ENCODE measurements around the gene SPIN4. TPM values are rescaled to one million over a fixed set of nuclear protein-coding genes. Genes with fewer than 3 reads are reported as not detected.

Gene SPIN4
- total and polyA plus RNA-seq, 10 of the 15 experiments (the other 5 are each of a cell fraction or from before 2014, with no cell fraction given) = 3.3 to 17.0 (median 7.7) TPM

DNA sequence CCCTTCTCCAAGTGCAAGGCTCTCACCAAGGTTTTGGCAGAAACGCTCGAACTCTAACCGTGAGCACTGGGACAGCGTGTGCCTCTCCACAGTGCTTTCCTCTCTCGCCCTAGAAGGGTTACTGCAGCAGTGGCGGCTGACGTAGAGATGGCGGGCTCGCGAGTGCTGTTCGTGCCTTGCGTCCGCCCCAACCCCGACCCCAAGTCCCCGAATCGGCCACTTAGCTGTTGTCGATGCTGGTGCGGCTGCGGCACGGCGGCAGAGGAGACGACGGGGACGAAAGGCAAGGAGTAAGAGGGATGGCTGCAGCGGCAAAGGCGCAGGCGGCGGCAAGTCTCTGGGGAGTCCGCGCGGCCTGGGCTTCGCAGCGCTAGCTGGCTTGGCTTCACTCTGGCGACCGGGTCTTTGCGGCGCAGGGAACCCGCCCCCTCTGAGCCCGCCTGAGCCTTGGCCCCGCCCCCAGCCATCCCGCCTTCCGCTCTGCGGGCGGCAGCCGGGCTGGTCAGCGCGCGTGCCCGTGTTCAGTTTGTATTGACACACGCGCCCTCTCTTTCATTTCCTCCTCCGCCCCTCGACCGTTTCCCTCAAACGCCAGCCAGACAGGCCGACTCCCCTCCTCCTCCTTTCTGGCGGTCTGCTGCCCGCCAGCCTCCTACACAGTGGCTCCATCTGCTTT lies at the start of gene SPIN4 (continued):
- no peak for TF ChIP-seq CBX3 (IDR thresholded peaks at IDR 0.05; ENCODE audit: borderline replicate concordance, low read depth)
- peak; percentile 9; the same call in 1 of the 2 replicates for TF ChIP-seq CREM (IDR thresholded peaks at IDR 0.05; ENCODE audit: low read depth)
- TF ChIP-seq TBL1XR1 (IDR thresholded peaks at IDR 0.05; ENCODE audit: low read depth, low read length) = no peak
- TF ChIP-seq IKZF1 (conservative IDR thresholded peaks at IDR 0.05) = 0 out of 2 replicates have a peak, but pooled peaks have one; percentile 38
- TF ChIP-seq NFYA (IDR thresholded peaks at IDR 0.05; ENCODE audit: borderline replicate concordance, low read depth, low read length) = no peak
- no peak for TF ChIP-seq EZH2 (IDR thresholded peaks at IDR 0.05; ENCODE audit: borderline replicate concordance, control insufficient read depth, low read depth, low read length)
- no peak for TF ChIP-seq ZNF24 (IDR thresholded peaks at IDR 0.05)
- TF ChIP-seq FOS (IDR thresholded peaks at IDR 0.05; ENCODE audit: borderline replicate concordance, extremely low read depth, insufficient read length) = no peak
- TF ChIP-seq, protein P1, sequence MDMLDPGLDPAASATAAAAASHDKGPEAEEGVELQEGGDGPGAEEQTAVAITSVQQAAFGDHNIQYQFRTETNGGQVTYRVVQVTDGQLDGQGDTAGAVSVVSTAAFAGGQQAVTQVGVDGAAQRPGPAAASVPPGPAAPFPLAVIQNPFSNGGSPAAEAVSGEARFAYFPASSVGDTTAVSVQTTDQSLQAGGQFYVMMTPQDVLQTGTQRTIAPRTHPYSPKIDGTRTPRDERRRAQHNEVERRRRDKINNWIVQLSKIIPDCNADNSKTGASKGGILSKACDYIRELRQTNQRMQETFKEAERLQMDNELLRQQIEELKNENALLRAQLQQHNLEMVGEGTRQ (IDR thresholded peaks at IDR 0.05; ENCODE audit: borderline replicate concordance, low read depth, low read length) = no peak
- TF ChIP-seq, protein P2, sequence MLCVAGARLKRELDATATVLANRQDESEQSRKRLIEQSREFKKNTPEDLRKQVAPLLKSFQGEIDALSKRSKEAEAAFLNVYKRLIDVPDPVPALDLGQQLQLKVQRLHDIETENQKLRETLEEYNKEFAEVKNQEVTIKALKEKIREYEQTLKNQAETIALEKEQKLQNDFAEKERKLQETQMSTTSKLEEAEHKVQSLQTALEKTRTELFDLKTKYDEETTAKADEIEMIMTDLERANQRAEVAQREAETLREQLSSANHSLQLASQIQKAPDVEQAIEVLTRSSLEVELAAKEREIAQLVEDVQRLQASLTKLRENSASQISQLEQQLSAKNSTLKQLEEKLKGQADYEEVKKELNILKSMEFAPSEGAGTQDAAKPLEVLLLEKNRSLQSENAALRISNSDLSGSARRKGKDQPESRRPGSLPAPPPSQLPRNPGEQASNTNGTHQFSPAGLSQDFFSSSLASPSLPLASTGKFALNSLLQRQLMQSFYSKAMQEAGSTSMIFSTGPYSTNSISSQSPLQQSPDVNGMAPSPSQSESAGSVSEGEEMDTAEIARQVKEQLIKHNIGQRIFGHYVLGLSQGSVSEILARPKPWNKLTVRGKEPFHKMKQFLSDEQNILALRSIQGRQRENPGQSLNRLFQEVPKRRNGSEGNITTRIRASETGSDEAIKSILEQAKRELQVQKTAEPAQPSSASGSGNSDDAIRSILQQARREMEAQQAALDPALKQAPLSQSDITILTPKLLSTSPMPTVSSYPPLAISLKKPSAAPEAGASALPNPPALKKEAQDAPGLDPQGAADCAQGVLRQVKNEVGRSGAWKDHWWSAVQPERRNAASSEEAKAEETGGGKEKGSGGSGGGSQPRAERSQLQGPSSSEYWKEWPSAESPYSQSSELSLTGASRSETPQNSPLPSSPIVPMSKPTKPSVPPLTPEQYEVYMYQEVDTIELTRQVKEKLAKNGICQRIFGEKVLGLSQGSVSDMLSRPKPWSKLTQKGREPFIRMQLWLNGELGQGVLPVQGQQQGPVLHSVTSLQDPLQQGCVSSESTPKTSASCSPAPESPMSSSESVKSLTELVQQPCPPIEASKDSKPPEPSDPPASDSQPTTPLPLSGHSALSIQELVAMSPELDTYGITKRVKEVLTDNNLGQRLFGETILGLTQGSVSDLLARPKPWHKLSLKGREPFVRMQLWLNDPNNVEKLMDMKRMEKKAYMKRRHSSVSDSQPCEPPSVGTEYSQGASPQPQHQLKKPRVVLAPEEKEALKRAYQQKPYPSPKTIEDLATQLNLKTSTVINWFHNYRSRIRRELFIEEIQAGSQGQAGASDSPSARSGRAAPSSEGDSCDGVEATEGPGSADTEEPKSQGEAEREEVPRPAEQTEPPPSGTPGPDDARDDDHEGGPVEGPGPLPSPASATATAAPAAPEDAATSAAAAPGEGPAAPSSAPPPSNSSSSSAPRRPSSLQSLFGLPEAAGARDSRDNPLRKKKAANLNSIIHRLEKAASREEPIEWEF (IDR thresholded peaks at IDR 0.05; ENCODE audit: insufficient replicate concordance, low read depth, low read length) = no peak
- no peak for TF ChIP-seq RFX5 (IDR thresholded peaks at IDR 0.05; ENCODE audit: low read depth, low read length)
- TF ChIP-seq, protein P3, sequence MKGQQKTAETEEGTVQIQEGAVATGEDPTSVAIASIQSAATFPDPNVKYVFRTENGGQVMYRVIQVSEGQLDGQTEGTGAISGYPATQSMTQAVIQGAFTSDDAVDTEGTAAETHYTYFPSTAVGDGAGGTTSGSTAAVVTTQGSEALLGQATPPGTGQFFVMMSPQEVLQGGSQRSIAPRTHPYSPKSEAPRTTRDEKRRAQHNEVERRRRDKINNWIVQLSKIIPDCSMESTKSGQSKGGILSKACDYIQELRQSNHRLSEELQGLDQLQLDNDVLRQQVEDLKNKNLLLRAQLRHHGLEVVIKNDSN (IDR thresholded peaks at IDR 0.05; ENCODE audit: borderline replicate concordance, extremely low read length, insufficient read depth, low read depth, low read length) = no peak
- 0 out of 2 replicates have a peak, but pooled peaks have one; percentile 28 for TF ChIP-seq CREB1 (IDR thresholded peaks at IDR 0.05; ENCODE audit: low read depth)
- TF ChIP-seq POLR2AphosphoS5 (IDR thresholded peaks at IDR 0.05; ENCODE audit: low read length) = peak; percentile 36; the same call in 1 of the 2 replicates
- TF ChIP-seq TARDBP (IDR thresholded peaks at IDR 0.05; ENCODE audit: borderline replicate concordance) = no peak
- TF ChIP-seq MTA2 (IDR thresholded peaks at IDR 0.05; ENCODE audit: low read depth) = no peak
- TF ChIP-seq, protein P4, sequence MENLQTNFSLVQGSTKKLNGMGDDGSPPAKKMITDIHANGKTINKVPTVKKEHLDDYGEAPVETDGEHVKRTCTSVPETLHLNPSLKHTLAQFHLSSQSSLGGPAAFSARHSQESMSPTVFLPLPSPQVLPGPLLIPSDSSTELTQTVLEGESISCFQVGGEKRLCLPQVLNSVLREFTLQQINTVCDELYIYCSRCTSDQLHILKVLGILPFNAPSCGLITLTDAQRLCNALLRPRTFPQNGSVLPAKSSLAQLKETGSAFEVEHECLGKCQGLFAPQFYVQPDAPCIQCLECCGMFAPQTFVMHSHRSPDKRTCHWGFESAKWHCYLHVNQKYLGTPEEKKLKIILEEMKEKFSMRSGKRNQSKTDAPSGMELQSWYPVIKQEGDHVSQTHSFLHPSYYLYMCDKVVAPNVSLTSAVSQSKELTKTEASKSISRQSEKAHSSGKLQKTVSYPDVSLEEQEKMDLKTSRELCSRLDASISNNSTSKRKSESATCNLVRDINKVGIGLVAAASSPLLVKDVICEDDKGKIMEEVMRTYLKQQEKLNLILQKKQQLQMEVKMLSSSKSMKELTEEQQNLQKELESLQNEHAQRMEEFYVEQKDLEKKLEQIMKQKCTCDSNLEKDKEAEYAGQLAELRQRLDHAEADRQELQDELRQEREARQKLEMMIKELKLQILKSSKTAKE (IDR thresholded peaks at IDR 0.05; ENCODE audit: low read depth, poor library complexity, severe bottlenecking) = no peak
- TF ChIP-seq BCL11A (IDR thresholded peaks at IDR 0.05; ENCODE audit: low read depth, low read length) = no peak
- TF ChIP-seq HCFC1 (IDR thresholded peaks at IDR 0.05; ENCODE audit: low read length) = no peak
- TF ChIP-seq NR2C1 (IDR thresholded peaks at IDR 0.05) = no peak
- no peak for TF ChIP-seq JUNB (IDR thresholded peaks at IDR 0.05)

Data from GM12878 (cell line).